Astrocyte (in vitro differentiated cells and primary cell): Measurements from ENCODE around the gene SLC25A2.

Experiments
- EZH2 ChIP-seq: IDR thresholded peaks from 2 replicates; pipeline ENCODE4 v1.6.1; 2012; ENCODE audit warnings: mild to moderate bottlenecking, low read length, inconsistent platforms; ENCODE audit not compliant: insufficient read depth
- TF ChIP-seq, protein P1 (sequence below): IDR thresholded peaks from 2 replicates; pipeline ENCODE4 v1.5.1; 2011; ENCODE audit warnings: low read depth, mild to moderate bottlenecking, inconsistent platforms, low read length, moderate library complexity; ENCODE audit not compliant: insufficient read depth

GRCh38 chr5:141322261-141322660, 18.4 kb upstream of the SLC25A2 start:
- TF ChIP-seq, protein P1, sequence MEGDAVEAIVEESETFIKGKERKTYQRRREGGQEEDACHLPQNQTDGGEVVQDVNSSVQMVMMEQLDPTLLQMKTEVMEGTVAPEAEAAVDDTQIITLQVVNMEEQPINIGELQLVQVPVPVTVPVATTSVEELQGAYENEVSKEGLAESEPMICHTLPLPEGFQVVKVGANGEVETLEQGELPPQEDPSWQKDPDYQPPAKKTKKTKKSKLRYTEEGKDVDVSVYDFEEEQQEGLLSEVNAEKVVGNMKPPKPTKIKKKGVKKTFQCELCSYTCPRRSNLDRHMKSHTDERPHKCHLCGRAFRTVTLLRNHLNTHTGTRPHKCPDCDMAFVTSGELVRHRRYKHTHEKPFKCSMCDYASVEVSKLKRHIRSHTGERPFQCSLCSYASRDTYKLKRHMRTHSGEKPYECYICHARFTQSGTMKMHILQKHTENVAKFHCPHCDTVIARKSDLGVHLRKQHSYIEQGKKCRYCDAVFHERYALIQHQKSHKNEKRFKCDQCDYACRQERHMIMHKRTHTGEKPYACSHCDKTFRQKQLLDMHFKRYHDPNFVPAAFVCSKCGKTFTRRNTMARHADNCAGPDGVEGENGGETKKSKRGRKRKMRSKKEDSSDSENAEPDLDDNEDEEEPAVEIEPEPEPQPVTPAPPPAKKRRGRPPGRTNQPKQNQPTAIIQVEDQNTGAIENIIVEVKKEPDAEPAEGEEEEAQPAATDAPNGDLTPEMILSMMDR = no peak
- no peak for TF ChIP-seq EZH2
